Left colon (tissue), 2 donors: ENCODE measurements around the gene BEST2. TPM values are rescaled to one million over a fixed set of nuclear protein-coding genes. Genes with fewer than 3 reads are reported as not detected.
"Not testable (repeated sequence)": the region's sequence is repeated elsewhere in the genome, so short reads cannot be mapped to it uniquely, and the experiment has no call there.

ENCODE experiments used
- ATAC-seq: fragments of 200-7000 bp; cut with Tn5 transposase; one replicate; pipeline ENCODE4 v1.9.1; 2020; ENCODE audit warnings: mild to moderate bottlenecking, moderate library complexity
- DNase-seq, 2 donors: peaks; one replicate each; pipeline ENCODE4 v3.0.0-alpha.2; 2020
- intact Hi-C, 2 donors: fragments of 100-400 bp; cut with DNase I in 1 of 2; cut with micrococcal nuclease in 1 of 2; formaldehyde crosslinking; loops; one replicate each; pipeline versions ENCODE4 v1.11.2 to v1.14.0; 2022; cut with DNase I, micrococcal nuclease
- total RNA-seq, 2 donors: library from RNA; stranded (reverse); fragmentation: NEBNext Ultra II Directional; extraction: Animal tissue kit (Norgen Biotek cat#: 25700); gene quantifications; one replicate each; pipeline ENCODE4 v1.2.1, GENCODE V29; 2021
- donor health status: DM: no; HTN: no; CAD: no.
- donor health status: DM: yes; HTN: yes; CAD: no.

Gene BEST2
- total RNA-seq, 2 donors from 2014 or later, result 139 to 207 TPM

- ATAC-seq (no peak), DNase-seq (peak in 1 of 2 donors; percentile 47)
- intact Hi-C loops, result no loop called here
These were observed 41.3 kb downstream of the BEST2 start for GRCh38 chr19:12792853-12793289.

- peak; percentile 93 for DNase-seq
- ATAC-seq, result peak; percentile 35
- intact Hi-C loops, result no loop called here
These were observed 42.0 kb downstream of the BEST2 start for GRCh38 chr19:12793290-12794195.

GRCh38 chr19:12794196-12794941 is 42.8 kb downstream of the BEST2 start:
- intact Hi-C loops, result no loop called here
- ATAC-seq (no peak), DNase-seq (no peak)

- no peak for ATAC-seq
- no peak for DNase-seq
- intact Hi-C loops, result loop anchor here in 1 of 2 donors (5.0 kb wide), 1 partner anchor 33 kb away; no protein-coding TSS in a partner anchor
These were observed 43.4 kb downstream of the BEST2 start for GRCh38 chr19:12794971-12795381.

GRCh38 chr19:12796146-12797071 is 44.8 kb downstream of the BEST2 start:
- ATAC-seq (peak; percentile 39), DNase-seq (peak; percentile 74 to 83)
- intact Hi-C loops, result loop anchor here in 1 of 2 donors (5.0 kb wide), 1 partner anchor 34 kb away; no protein-coding TSS in a partner anchor

GRCh38 chr19:12797141-12797587 is 45.6 kb downstream of the BEST2 start:
- no peak for ATAC-seq
- no peak for DNase-seq
- intact Hi-C loops, result loop anchor here in 1 of 2 donors (5.0 kb wide), 1 partner anchor 35 kb away; no protein-coding TSS in a partner anchor

GRCh38 chr19:12797607-12798006 is 46.0 kb downstream of the BEST2 start:
- not testable (repeated sequence) for DNase-seq
- intact Hi-C loops, result loop anchor here in 1 of 2 donors (5.0 kb wide), 1 partner anchor 35 kb away; no protein-coding TSS in a partner anchor

GRCh38 chr19:12799742-12800465 is 48.3 kb downstream of the BEST2 start:
- DNase-seq (no peak), ATAC-seq (no peak)
- intact Hi-C loops, result loop anchor here (5.0 kb wide), 1 partner anchor 38 kb away; no protein-coding TSS in a partner anchor

More at GRCh38 chr19:12797607-12798006, 46.0 kb downstream of the BEST2 start:
- not testable (repeated sequence) for ATAC-seq

- no peak for ATAC-seq
- no peak for DNase-seq
- intact Hi-C loops, result loop anchor here in 1 of 2 donors (5.0 kb wide), 1 partner anchor 38 kb away; no protein-coding TSS in a partner anchor
These were observed 48.8 kb downstream of the BEST2 start for GRCh38 chr19:12800466-12800770.

- ATAC-seq (peak; percentile 22), DNase-seq (peak in 1 of 2 donors; percentile 58)
- intact Hi-C loops, result loop anchor here in 1 of 2 donors (5.0 kb wide), 1 partner anchor 39 kb away; no protein-coding TSS in a partner anchor
These were observed 49.4 kb downstream of the BEST2 start for GRCh38 chr19:12800923-12801465.

GRCh38 chr19:12801466-12802266 is 50.1 kb downstream of the BEST2 start, which contains the start of the genes PRDX2 and THSD8:
TSS of gene PRDX2 (minus strand) at chr19:12801800. CDS start at chr19:12801261, 539 bp downstream.
TSS of gene THSD8 (plus strand) at chr19:12802069. CDS start at chr19:12802072, 3 bp downstream.
- ATAC-seq, result peak; percentile 85
- peak; percentile 78 to 91 for DNase-seq
- intact Hi-C loops, result loop anchor here in 1 of 2 donors (5.0 kb wide), 1 partner anchor 39 kb away; no protein-coding TSS in a partner anchor

GRCh38 chr19:12802267-12803106 is 50.9 kb downstream of the BEST2 start:
- peak; percentile 37 for ATAC-seq
- intact Hi-C loops, result loop anchor here in 1 of 2 donors (5.0 kb wide), 1 partner anchor 40 kb away; no protein-coding TSS in a partner anchor
- DNase-seq, result peak; percentile 13 to 50

GRCh38 chr19:12804051-12804450 is 52.5 kb downstream of the BEST2 start:
- ATAC-seq (no peak), DNase-seq (peak in 1 of 2 donors; percentile 10)
- intact Hi-C loops, result loop anchor here in 1 of 2 donors (5.0 kb wide), 1 partner anchor 42 kb away; no protein-coding TSS in a partner anchor

- ATAC-seq, result peak; percentile 76
- DNase-seq, result peak; percentile 87 to 94
- intact Hi-C loops, result no loop called here
These were observed 54.9 kb downstream of the BEST2 start, which contains the start of gene RNASEH2A for GRCh38 chr19:12806242-12807081. TSS of gene RNASEH2A (plus strand) at chr19:12806584. CDS start at chr19:12806674, 90 bp downstream.
